NCI-H2227 (cell line): ENCODE measurements around the gene CARMIL1.

Source experiments
- DNase-seq: peaks from one replicate; lab custom pipeline; 2025; ENCODE audit not compliant: unreplicated experiment; lab: John Stamatoyannopoulos, UW

CARMIL1 gene

GRCh38 chr6:25497383-25498040, 218.3 kb downstream of the CARMIL1 start:
- no peak for DNase-seq

- DNase-seq = no peak
These were observed 219.3 kb downstream of the CARMIL1 start for GRCh38 chr6:25498505-25498904.

DNA sequence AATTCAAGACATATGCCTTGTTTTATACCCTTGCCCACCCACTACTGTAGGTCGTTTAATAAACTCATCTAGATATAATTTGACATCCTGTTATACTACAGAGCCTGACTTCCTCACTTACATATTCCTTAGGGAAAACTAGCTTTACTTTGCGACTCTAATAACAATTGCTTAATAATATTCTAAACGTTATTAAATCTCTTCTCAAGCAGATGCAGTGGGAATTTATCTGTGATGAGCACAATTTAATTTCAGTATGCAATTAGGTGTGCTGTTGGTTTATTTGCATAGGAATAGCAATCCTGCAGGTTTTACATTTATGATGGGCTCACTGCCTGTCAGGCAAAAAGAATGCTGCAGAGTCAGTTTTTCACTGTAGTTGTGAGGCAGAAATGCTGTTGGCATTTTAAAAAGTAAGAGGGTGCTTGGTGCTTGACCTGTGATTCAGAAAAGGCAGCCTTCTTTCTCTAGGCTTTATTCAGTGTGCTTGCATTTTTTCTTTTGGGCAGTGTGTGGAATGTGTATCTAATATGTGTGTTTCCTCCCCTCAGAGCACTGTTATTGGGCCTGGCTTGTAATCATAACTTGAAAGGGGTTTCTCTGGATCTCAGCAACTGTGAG, 220.6 kb downstream of the CARMIL1 start:
- DNase-seq = no peak

- no peak for DNase-seq
These were observed 224.5 kb downstream of the CARMIL1 start for GRCh38 chr6:25503686-25504085.

DNA sequence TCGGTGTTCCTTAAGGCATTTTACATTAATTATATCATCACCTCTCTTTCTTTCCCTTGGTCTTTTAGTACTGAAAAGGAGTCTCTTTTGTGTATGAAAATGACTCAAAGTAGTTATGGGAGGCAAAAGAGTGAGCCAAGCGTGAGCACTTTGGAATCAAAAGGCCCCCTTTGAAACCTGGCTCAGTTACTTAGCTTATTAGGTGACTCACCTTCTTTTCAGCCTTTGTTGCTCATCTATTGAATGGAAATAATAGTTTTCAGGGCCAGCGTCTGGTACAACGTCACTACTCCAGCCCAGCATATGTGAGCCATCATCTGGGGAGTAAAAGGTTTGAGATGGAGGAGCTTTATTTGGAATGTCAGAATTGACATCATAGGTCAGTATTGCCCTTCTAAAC, 225.5 kb downstream of the CARMIL1 start:
- DNase-seq = no peak

GRCh38 chr6:25506020-25506419, 226.8 kb downstream of the CARMIL1 start:
- DNase-seq = no peak

- no peak for DNase-seq
These were observed 228.9 kb downstream of the CARMIL1 start for GRCh38 chr6:25508051-25508450.

DNA sequence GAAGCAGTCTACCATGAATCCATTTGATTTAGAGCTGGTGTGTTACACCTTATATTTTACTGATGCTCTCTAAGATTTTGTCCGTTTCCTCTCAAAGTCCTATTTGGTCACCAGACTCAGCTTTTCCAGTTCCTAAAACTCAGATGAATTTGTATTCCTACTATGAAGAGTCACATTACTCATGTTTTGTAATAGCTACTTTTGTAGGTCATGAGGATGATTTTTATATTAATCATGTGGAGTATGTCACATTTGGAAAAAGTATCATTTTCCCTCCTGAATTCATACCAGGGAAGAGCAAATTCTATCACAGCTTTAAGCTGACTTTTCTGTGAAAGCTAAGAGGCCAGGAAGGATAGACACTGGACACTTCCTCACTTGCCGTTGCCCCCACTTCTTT, 232.2 kb downstream of the CARMIL1 start:
- DNase-seq = no peak

DNA sequence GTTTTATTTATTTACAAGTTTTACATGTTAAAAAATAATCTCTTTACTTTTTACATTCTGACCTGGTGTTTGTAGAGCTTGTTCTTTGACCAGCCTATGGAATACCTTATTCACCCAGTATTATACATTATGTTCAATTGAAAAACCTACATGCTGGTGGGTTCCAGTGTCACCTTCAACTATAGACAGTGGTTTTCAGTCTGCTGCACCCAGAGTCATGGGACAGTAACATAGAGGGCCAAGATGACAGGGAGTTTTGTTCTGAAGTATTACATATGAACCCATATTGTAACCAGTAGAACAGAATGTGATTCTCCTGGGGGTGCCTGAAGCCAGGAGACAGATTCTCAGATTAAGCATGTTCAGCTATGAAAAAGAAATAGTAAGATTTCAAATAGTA, 233.4 kb downstream of the CARMIL1 start:
- no peak for DNase-seq

DNA sequence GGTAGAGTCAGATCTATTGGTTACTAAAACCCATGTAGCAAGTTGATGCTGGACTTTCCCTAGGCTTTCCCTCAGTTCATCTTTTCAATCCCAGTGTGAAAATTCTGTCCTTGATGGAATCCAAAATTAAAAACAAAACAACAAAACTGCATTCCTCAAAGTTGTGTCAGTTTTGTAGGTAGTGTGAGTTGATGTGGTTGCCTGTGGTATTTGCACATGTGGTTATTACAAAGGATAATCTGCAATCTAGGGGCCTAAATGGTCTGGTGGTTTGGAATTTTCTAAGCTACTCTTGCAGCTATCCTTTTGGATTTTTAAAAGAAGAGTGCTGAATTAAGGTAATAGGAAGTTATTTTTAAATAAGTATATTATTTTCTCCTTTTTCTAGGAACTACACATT, 240.7 kb downstream of the CARMIL1 start:
- DNase-seq = no peak

- no peak for DNase-seq
These were observed 245.4 kb downstream of the CARMIL1 start for GRCh38 chr6:25524542-25524941.

DNA sequence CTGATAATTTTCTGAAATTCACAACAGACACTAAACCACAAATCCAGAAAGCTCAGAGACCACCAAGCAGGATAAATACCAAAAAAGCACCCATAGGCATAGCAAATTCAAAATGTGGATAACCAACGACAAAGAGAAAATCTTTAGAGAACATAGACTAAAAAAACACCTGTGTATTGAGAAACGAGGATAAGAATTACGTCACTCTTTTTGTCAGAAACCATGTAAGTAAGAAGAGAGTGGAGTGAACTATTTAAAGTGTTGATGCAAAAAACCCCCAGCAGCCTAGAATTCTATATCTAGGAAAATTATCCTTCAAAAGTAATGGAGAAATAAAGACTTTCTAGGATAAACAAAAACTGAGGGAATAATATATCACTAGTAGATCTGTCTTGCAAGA, 245.9 kb downstream of the CARMIL1 start:
- no peak for DNase-seq

GRCh38 chr6:25534942-25535631, 255.9 kb downstream of the CARMIL1 start:
- DNase-seq = no peak

GRCh38 chr6:25535632-25536225, 256.6 kb downstream of the CARMIL1 start:
- DNase-seq = no peak

GRCh38 chr6:25536781-25537180, 257.6 kb downstream of the CARMIL1 start:
- no peak for DNase-seq

DNA sequence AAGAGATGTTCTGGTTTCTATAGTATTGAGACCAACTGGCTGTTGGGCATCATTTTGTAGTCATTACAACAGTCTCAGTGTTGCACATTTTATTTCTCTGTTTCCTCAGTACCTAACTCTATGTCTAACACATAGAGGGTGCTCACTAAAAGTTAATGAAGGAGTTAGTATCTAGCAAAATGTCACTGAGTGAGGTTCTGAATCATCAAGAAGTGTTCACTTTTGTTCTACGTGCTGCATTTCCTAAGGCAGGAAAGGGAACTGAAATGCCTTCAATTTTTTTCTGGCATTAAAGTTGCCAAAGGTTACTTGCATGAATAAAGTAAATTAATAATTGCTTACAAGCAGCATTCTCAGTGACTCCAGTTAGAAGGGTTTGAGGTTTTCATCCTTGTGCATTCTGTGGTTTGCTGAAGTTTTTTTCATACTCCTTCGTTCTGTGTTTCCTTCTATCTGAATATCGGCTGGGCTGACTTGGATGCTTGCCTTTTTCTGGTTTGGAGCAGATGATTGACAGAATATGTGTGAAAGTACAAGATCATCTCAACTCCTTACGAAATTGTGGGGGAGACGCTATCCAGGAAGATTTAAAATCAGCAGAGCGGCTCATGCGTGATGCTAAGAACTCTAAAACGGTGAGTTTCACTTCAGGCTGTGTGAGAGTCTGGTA, 258.3 kb downstream of the CARMIL1 start:
- no peak for DNase-seq

DNA sequence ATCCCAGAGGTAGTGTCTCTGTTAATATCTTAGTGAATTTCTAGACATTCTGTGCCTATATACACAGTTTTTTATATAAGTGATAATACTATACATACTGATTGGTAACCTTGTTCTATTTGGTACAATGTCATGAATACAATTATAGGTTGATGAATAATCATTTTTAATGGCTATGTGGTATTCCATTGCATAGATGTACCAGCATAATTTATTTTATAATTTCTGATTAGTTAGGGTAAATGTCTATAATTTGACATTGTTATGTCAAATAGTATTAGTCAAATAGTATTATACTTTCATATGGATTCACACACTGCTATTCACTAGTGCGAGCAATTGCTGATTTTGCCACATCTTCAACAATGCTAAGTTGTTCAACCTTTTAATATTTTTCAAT, 262.1 kb downstream of the CARMIL1 start:
- DNase-seq = no peak

DNA sequence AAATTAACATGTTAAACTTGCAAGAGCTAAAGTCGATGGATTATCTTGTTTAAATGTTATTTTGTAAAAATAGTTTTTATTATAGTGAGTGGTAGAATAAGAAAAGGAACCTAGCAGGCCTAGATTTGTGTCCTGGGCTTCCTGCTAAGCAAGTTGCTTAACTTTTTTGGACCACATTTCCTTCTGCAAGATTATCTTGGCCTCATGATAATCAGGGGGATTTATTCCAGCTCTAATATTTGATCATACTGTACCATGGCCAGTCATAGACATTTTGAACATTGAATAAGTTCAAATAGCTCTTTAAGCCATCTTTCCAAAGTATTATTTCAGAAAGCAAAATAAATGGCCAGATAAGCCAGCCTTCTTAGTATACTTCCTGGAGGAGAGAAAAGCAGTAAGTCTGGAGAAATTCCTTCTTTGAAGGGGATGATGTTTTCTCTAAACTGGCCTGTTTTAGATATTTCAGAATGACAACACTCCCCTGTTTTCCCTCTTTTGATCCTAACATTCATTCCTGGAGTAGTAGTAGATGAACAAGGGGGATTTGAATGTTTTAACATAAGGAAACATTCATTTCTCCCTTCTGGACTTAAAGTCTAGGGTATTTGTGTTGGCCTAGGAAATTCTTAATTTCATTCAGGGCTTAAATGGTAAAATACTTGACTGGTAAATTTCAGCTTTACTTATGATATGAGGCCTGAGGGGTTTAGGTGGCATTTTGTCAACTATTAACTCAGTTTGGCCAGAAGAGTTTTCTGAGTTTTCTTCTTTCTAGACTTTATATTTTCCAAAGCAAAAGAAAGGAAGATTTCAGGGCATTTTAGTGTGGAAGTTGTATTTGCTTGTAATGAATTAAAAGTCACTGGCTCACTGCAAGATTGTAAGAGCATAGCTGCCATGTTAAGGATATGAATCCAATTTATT, 264.1 kb downstream of the CARMIL1 start:
- no peak for DNase-seq

DNA sequence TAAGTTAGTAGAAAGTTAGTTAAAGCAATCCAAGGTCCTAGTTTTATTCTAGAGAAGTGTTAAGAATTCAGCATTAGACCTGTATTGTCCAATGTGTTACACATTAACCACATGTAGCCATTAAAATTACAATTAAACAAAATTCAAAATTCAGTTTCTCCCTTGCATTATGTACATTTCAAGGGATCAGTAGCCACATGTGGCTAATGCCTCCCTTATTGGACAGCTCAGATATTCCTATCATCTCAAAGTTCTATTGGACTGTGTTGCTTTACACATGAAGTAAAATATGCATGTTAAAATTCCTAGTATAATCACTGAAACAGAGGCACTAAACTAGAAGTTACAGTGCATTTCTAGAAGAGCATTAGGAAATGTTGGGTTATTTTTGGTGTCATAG, 265.7 kb downstream of the CARMIL1 start:
- no peak for DNase-seq

DNA sequence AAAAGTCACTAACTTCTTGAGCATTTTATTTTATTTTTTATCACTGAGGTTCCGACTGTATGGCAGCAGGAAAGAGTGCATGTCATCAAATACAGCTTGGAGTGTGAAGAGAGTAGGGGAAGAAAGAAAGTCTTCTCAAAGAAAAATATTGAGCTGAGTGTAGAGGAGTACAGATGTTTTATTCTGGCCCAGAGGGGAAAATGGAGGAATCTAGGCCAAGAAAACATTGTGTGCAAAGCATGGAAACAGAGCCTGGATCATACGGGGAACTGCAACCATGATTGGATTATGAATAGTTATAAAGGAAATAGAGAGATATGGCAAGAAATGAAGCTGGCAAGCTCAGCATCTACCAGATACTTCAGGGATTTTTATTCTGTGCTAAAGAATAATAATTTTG, 268.6 kb downstream of the CARMIL1 start:
- no peak for DNase-seq
